ENCODE measurements around the gene ZSCAN5A. TPM values are rescaled to one million over a fixed set of nuclear protein-coding genes. Genes with fewer than 3 reads are reported as not detected.

ZSCAN5A gene
- total and polyA plus RNA-seq, 2 experiments from 2014 or later = 4.2 to 4.4 TPM

GRCh38 chr19:56193981-56194640 lies 120.5 kb downstream of the ZSCAN5A start:
- Histone ChIP-seq H3K27me3 (replicated peaks; ENCODE audit: insufficient read depth) (0 out of 2 replicates have a peak, but pooled peaks cover 4% of the 10 kb centered on the region), H3K4me2 (ENCODE audit: unreplicated experiment) (no peak overlapping the region), H3F3A (ENCODE audit: insufficient read depth) (no peaks in the 10 kb centered on the region), H3K4me1 (ENCODE audit: insufficient read depth) (no peaks in the 10 kb centered on the region), H3K36me3 (ENCODE audit: low read depth) (no peaks in the 10 kb centered on the region), H3K4me3 (no peak overlapping the region), H3K9me2 (ENCODE audit: insufficient read depth) (no peaks in the 10 kb centered on the region), H3K79me2 (ENCODE audit: insufficient read depth) (no peaks in the 10 kb centered on the region), H3K9me3 (ENCODE audit: low read depth) (no peaks in the 10 kb centered on the region), H3K27ac (no peak overlapping the region), H3K9ac (no peak overlapping the region), H2AFZ (no peak overlapping the region), H4K20me1 (ENCODE audit: insufficient read depth) (no peaks in the 10 kb centered on the region)
- DNase-seq = no peak
- TF ChIP-seq EZH2 (IDR thresholded peaks at IDR 0.05; ENCODE audit: insufficient read depth, poor library complexity, severe bottlenecking) (no peak), EZH2phosphoT487 (IDR thresholded peaks at IDR 0.05; ENCODE audit: insufficient read depth, low read depth) (no peak)
- WGBS, 2 experiments (ENCODE audit: low coverage in 1 of 2, low lambda C conversion rate in 2 of 2, missing lambda C conversion rate in 2 of 2) = 39 to 45% methylated on average over 12 of the region's 12 CpGs
- in situ Hi-C loops (cut with MboI) = no loop called here

- TF ChIP-seq EZH2phosphoT487 (IDR thresholded peaks at IDR 0.05; ENCODE audit: insufficient read depth, low read depth) = no peak
- no peak for TF ChIP-seq EZH2 (IDR thresholded peaks at IDR 0.05; ENCODE audit: insufficient read depth, poor library complexity, severe bottlenecking)
- no peaks in the 10 kb centered on the region for H3K4me1 ChIP-seq (ENCODE audit: insufficient read depth)
- H3K9me2 ChIP-seq (ENCODE audit: insufficient read depth) = no peaks in the 10 kb centered on the region
- no peaks in the 10 kb centered on the region for H3K79me2 ChIP-seq (ENCODE audit: insufficient read depth)
- H3K27me3 ChIP-seq (replicated peaks; ENCODE audit: insufficient read depth) = 0 out of 2 replicates have a peak, but pooled peaks cover 4% of the 10 kb centered on the region
- H3K9me3 ChIP-seq (ENCODE audit: low read depth) = no peaks in the 10 kb centered on the region
- in situ Hi-C loops (cut with MboI) = no loop called here
- no peak for DNase-seq
- H3K9ac ChIP-seq = no peak overlapping the region
- 37 to 40% methylated on average over 10 of the region's 10 CpGs for WGBS, 2 experiments (ENCODE audit: low coverage in 1 of 2, low lambda C conversion rate in 2 of 2, missing lambda C conversion rate in 2 of 2)
- H4K20me1 ChIP-seq (ENCODE audit: insufficient read depth) = no peaks in the 10 kb centered on the region
- no peak overlapping the region for H3K4me3 ChIP-seq
- no peak overlapping the region for H3K27ac ChIP-seq
- H2AFZ ChIP-seq = no peak overlapping the region
- no peaks in the 10 kb centered on the region for H3K36me3 ChIP-seq (ENCODE audit: low read depth)
- no peaks in the 10 kb centered on the region for H3F3A ChIP-seq (ENCODE audit: insufficient read depth)
- H3K4me2 ChIP-seq (ENCODE audit: unreplicated experiment) = no peak overlapping the region
These were observed 122.9 kb downstream of the ZSCAN5A start for GRCh38 chr19:56191711-56192110.

DNA sequence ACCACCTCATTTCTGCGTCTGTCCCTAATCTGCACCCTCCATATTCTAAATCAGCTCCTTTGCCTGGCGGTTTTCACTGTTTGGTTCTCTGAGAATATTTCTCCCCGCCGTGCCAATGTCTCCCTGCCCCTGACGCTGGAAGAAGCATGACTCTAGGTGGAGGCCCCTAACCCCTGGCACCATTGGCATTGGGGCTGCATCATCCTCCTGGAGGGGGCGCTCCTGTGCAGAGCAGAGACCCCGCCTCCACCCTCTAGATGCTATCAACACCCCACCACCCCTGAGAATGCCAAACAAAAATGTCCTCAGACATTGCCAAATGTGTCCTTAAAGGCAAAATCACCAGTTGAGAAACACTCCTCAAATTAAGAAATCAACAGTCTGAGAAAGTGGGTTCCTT lies 123.5 kb downstream of the ZSCAN5A start:
- Histone ChIP-seq H3K4me3 (no peak overlapping the region), H3K9me2 (ENCODE audit: insufficient read depth) (no peaks in the 10 kb centered on the region), H2AFZ (no peak overlapping the region), H3K4me1 (ENCODE audit: insufficient read depth) (no peaks in the 10 kb centered on the region), H3K9ac (no peak overlapping the region), H3K27me3 (replicated peaks; ENCODE audit: insufficient read depth) (0 out of 2 replicates have a peak, but pooled peaks cover 4% of the 10 kb centered on the region), H3K36me3 (ENCODE audit: low read depth) (no peaks in the 10 kb centered on the region), H3F3A (ENCODE audit: insufficient read depth) (no peaks in the 10 kb centered on the region), H3K9me3 (ENCODE audit: low read depth) (no peaks in the 10 kb centered on the region), H3K27ac (no peak overlapping the region), H3K4me2 (ENCODE audit: unreplicated experiment) (no peak overlapping the region), H4K20me1 (ENCODE audit: insufficient read depth) (no peaks in the 10 kb centered on the region), H3K79me2 (ENCODE audit: insufficient read depth) (no peaks in the 10 kb centered on the region)
- 20 to 29% methylated on average over 7 of the region's 7 CpGs for WGBS, 2 experiments (ENCODE audit: low coverage in 1 of 2, low lambda C conversion rate in 2 of 2, missing lambda C conversion rate in 2 of 2)
- no peak for DNase-seq
- TF ChIP-seq EZH2 (IDR thresholded peaks at IDR 0.05; ENCODE audit: insufficient read depth, poor library complexity, severe bottlenecking) (no peak), EZH2phosphoT487 (IDR thresholded peaks at IDR 0.05; ENCODE audit: insufficient read depth, low read depth) (no peak)
- in situ Hi-C loops (cut with MboI) = no loop called here

DNA sequence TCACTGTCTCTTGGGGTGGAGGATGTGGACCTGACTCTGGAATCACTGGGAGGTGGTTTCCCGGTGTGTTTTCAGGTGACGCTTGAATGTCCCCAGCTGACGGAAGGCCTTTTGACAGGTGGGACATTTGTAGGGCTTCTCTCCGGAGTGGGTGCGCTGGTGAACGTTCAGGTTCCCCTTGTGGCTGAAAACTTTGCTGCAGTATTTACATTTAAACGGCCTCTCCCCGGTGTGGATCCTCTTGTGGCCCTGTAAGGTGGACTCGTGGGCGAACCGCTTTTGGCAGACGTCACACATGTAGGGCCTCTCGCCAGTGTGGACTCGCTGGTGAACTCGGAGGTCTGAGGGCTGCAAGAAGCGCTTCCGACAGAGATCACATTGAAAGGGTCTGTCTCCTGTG lies 124.9 kb downstream of the ZSCAN5A start:
- Histone ChIP-seq H3K9ac (no peak overlapping the region), H3K27ac (no peak overlapping the region), H3K9me3 (ENCODE audit: low read depth) (no peaks in the 10 kb centered on the region), H3K36me3 (ENCODE audit: low read depth) (no peaks in the 10 kb centered on the region), H4K20me1 (ENCODE audit: insufficient read depth) (no peaks in the 10 kb centered on the region), H3K4me1 (ENCODE audit: insufficient read depth) (no peaks in the 10 kb centered on the region), H3K9me2 (ENCODE audit: insufficient read depth) (no peaks in the 10 kb centered on the region), H3K4me2 (ENCODE audit: unreplicated experiment) (no peak overlapping the region), H2AFZ (no peak overlapping the region), H3K27me3 (replicated peaks; ENCODE audit: insufficient read depth) (peaks cover 4% of the 10 kb centered on the region; the same call in 1 of the 2 replicates), H3K79me2 (ENCODE audit: insufficient read depth) (no peaks in the 10 kb centered on the region), H3K4me3 (no peak overlapping the region), H3F3A (ENCODE audit: insufficient read depth) (no peaks in the 10 kb centered on the region)
- in situ Hi-C loops (cut with MboI) = no loop called here
- TF ChIP-seq EZH2 (IDR thresholded peaks at IDR 0.05; ENCODE audit: insufficient read depth, poor library complexity, severe bottlenecking) (no peak), EZH2phosphoT487 (IDR thresholded peaks at IDR 0.05; ENCODE audit: insufficient read depth, low read depth) (no peak)
- no peak for DNase-seq
- WGBS, 2 experiments (ENCODE audit: low coverage in 1 of 2, low lambda C conversion rate in 2 of 2, missing lambda C conversion rate in 2 of 2) = 54 to 59% methylated on average over 17 of the region's 17 CpGs

Measured in GM23248 (cell line).